Measurements from ENCODE around the gene MARCHF2. TPM values are rescaled to one million over a fixed set of nuclear protein-coding genes. Genes with fewer than 3 reads are reported as not detected.
"Not testable (repeated sequence)": the region's sequence is repeated elsewhere in the genome, so short reads cannot be mapped to it uniquely, and the experiment has no call there.

MARCHF2 gene
- total RNA-seq, 5 donors from 2014 or later (not counting 1 experiment from before 2014, with no cell fraction given) = 20.6 to 40.7 (median 35.6) TPM

DNA sequence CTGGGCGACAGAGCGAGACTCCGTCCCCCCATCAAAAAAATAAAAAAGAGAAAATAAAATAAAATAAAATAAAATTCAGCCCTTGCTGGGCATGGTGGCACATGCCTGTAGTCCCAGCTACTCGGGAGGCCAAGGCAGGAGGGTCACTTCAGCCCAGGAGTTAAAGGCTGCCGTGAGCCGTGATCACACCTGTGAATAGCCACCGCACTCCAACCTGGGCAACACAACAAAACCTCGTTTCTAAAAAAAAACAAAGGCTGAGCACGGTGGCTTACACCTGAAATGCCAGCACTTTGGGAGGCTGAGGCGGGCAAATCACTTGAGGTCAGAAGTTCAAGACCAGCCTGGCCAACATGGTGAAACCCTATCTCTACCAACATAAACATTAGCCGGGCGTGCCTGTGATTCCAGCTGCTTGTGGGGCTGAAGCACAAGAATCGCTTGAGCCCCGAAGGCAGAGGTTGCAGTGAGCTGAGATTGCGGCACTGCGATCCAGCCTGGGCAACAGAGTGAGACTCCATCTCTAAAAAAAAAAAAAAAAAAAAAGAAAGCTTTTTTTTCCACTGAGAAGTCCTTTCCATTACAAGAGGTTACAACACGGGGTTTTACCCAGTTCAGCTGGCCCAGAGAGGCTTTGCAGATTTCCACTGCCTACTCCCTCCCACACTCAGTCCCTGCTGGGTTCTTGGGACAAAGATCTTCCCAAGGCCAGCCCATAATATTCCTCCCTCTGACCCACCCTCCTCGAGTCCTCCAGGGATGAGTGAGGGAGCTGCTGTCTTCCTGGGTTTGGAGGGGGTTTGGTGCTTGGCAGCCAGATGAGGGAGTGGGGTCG is 42.7 kb upstream of the MARCHF2 start:
- DNase-seq = no peak
- Histone ChIP-seq H3K36me3 (ENCODE audit: control insufficient read depth in 2 of 2, extremely low read depth in 1 of 2, insufficient read depth in 1 of 2, low read length in 1 of 2) (no peaks in the 10 kb centered on the region), H3K9me3 (no peaks in the 10 kb centered on the region), H3K27me3 (replicated peaks in 1 of 2; ENCODE audit: control insufficient read depth in 2 of 2, extremely low read depth in 1 of 2, insufficient read depth in 2 of 2, low read length in 1 of 2) (peaks cover 0 to 45% of the 10 kb centered on the region in 2 experiments), H3K27ac (ENCODE audit: low read length) (no peak overlapping the region), H3K4me1 (ENCODE audit: control insufficient read depth in 1 of 2, extremely low read depth in 1 of 2, insufficient read depth in 2 of 2, low read length in 2 of 2) (peaks cover 0 to 4% of the 10 kb centered on the region in 2 experiments), H3K4me3 (ENCODE audit: control insufficient read depth in 1 of 2, extremely low read depth in 1 of 2, low read length in 1 of 2) (no peak overlapping the region)
- no peak overlapping the region for H3K27ac Mint-ChIP-seq
- H3K36me3 Mint-ChIP-seq = no peaks in the 10 kb centered on the region
- no peak overlapping the region for H3K4me3 Mint-ChIP-seq
- H3K27me3 Mint-ChIP-seq = peaks cover 18 to 32% of the 10 kb centered on the region in 2 donors
- peaks cover 0 to 5% (median 2%) of the 10 kb centered on the region in 3 donors for H3K4me1 Mint-ChIP-seq
- H3K9me3 Mint-ChIP-seq = no peaks in the 10 kb centered on the region
- ChIA-PET CTCF (interaction anchor here in 1 of 2 donors (0.7 to 1.3 kb wide), 2 partner anchors 16 to 195 kb away, joined by 6 read pairs; no protein-coding TSS in a partner anchor), POLR2A (no interaction called here)
- WGBS (ENCODE audit: insufficient coverage) = 87% methylated on average over 14 of the region's 19 CpGs
- no peak for ATAC-seq (replicated peaks in 1 of 4)

DNA sequence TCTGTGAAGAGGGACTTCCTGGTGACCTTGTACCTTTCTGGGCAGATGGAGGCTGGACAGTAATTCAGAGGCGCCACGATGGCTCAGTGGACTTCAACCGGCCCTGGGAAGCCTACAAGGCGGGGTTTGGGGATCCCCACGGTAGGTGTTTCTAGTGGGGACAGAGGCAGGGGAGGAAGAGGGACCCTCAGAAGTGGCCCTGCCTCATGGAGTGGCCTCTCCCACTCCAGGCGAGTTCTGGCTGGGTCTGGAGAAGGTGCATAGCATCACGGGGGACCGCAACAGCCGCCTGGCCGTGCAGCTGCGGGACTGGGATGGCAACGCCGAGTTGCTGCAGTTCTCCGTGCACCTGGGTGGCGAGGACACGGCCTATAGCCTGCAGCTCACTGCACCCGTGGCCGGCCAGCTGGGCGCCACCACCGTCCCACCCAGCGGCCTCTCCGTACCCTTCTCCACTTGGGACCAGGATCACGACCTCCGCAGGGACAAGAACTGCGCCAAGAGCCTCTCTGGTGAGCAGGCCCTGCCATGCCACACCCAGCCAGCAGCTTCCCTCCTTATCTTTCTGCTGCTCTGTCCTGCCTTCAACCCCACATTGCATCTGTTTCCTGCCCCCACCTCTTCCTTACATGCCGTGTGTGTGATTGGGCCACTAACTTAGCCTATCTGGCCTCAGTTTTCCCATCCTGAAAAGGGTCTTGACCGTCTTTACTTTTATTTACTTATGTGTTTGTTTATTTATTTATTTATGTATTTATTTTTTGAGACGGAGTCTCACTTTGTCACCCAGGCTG is 41.9 kb upstream of the MARCHF2 start:
- H3K27me3 ChIP-seq (replicated peaks in 1 of 2; ENCODE audit: control insufficient read depth in 2 of 2, extremely low read depth in 1 of 2, insufficient read depth in 2 of 2, low read length in 1 of 2) = peaks cover 0 to 37% of the 10 kb centered on the region in 2 experiments
- ChIA-PET POLR2A (no interaction called here), CTCF (no interaction called here)
- Mint-ChIP-seq H3K36me3 (no peaks in the 10 kb centered on the region), H3K9me3 (no peaks in the 10 kb centered on the region), H3K4me1 (peaks cover 0 to 5% (median 2%) of the 10 kb centered on the region in 3 donors), H3K27ac (no peak overlapping the region), H3K4me3 (no peak overlapping the region), H3K27me3 (peaks cover 13 to 25% of the 10 kb centered on the region in 2 donors)
- no peak overlapping the region for H3K4me3 ChIP-seq (ENCODE audit: control insufficient read depth in 1 of 2, extremely low read depth in 1 of 2, low read length in 1 of 2)
- DNase-seq = no peak
- H3K27ac ChIP-seq (ENCODE audit: low read length) = no peak overlapping the region
- no peaks in the 10 kb centered on the region for H3K9me3 ChIP-seq
- WGBS (ENCODE audit: insufficient coverage) = 84% methylated on average over 25 of the region's 28 CpGs
- peaks cover 0 to 4% of the 10 kb centered on the region in 2 experiments for H3K4me1 ChIP-seq (ENCODE audit: control insufficient read depth in 1 of 2, extremely low read depth in 1 of 2, insufficient read depth in 2 of 2, low read length in 2 of 2)
- no peak for ATAC-seq (replicated peaks in 1 of 4)
- no peaks in the 10 kb centered on the region for H3K36me3 ChIP-seq (ENCODE audit: control insufficient read depth in 2 of 2, extremely low read depth in 1 of 2, insufficient read depth in 1 of 2, low read length in 1 of 2)

DNA sequence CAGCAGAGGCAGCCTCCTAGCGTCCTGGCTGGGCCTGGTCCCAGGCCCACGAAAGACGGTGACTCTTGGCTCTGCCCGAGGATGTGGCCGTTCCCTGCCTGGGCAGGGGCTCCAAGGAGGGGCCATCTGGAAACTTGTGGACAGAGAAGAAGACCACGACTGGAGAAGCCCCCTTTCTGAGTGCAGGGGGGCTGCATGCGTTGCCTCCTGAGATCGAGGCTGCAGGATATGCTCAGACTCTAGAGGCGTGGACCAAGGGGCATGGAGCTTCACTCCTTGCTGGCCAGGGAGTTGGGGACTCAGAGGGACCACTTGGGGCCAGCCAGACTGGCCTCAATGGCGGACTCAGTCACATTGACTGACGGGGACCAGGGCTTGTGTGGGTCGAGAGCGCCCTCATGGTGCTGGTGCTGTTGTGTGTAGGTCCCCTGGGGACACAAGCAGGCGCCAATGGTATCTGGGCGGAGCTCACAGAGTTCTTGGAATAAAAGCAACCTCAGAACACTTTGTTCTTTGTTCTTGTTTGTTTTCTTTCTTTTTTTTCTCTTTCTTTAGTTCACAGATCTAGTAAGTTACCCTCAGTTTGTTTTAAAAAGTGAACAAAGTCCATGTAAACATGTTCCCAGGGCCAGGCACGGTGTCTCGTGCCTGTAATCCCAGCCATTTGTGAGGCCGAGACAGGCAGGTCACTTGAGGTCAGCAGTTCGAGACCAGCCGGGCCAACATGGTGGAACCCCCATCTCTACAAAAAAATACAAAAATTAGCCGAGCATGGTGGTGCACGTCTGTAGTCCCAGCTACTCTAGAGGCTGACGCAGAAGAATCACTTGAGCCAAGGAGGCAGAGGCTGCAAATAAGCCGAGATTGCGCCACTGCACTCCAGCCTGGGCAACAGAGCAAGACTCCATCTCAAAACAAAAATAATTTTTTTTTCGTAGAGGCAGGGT is 39.0 kb upstream of the MARCHF2 start:
- no peak for ATAC-seq (replicated peaks in 1 of 4)
- Histone ChIP-seq H3K9me3 (no peaks in the 10 kb centered on the region), H3K4me1 (ENCODE audit: control insufficient read depth in 1 of 2, extremely low read depth in 1 of 2, insufficient read depth in 2 of 2, low read length in 2 of 2) (peaks cover 0 to 9% of the 10 kb centered on the region in 2 experiments), H3K4me3 (ENCODE audit: control insufficient read depth in 1 of 2, extremely low read depth in 1 of 2, low read length in 1 of 2) (no peak overlapping the region), H3K27me3 (replicated peaks in 1 of 2; ENCODE audit: control insufficient read depth in 2 of 2, extremely low read depth in 1 of 2, insufficient read depth in 2 of 2, low read length in 1 of 2) (peaks cover 0 to 11% of the 10 kb centered on the region in 2 experiments), H3K27ac (ENCODE audit: low read length) (no peak overlapping the region), H3K36me3 (ENCODE audit: control insufficient read depth in 2 of 2, extremely low read depth in 1 of 2, insufficient read depth in 1 of 2, low read length in 1 of 2) (no peaks in the 10 kb centered on the region)
- no peak for DNase-seq
- WGBS (ENCODE audit: insufficient coverage) = 91% methylated on average over 20 of the region's 26 CpGs
- ChIA-PET CTCF (no interaction called here), POLR2A (no interaction called here)
- Mint-ChIP-seq H3K4me3 (no peak overlapping the region), H3K9me3 (no peaks in the 10 kb centered on the region), H3K4me1 (peaks cover 10 to 13% (median 13%) of the 10 kb centered on the region in 3 donors), H3K36me3 (peaks cover 2% of the 10 kb centered on the region), H3K27ac (no peak overlapping the region), H3K27me3 (no peaks in the 10 kb centered on the region)

DNA sequence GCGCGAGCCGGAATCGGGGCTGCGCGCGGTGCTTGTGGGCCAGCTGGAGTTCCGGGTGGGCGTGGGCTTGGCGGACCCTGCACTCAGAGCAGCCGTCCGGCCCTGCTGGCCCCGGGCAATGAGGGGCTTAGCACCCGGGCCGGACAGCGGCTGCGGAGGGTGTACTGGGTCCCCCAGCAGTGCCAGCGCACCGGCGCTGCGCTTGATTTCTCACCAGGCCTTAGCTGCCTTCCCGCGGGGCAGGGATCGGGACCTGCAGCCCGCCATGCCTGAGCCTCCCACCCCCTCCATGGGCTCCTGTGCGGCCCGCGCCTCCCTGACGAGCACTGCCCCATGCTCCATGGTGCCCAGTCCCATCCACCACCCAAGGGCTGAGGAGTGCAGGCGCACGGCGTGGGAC is 37.3 kb upstream of the MARCHF2 start:
- ATAC-seq (replicated peaks in 1 of 4); H3K27ac Mint-ChIP-seq; POLR2A ChIA-PET; H3K36me3 ChIP-seq (ENCODE audit: control insufficient read depth in 2 of 2, extremely low read depth in 1 of 2, insufficient read depth in 1 of 2, low read length in 1 of 2); H3K4me3 Mint-ChIP-seq; H3K27ac ChIP-seq (ENCODE audit: low read length); H3K27me3 ChIP-seq (replicated peaks in 1 of 2; ENCODE audit: control insufficient read depth in 2 of 2, extremely low read depth in 1 of 2, insufficient read depth in 2 of 2, low read length in 1 of 2); H3K9me3 ChIP-seq; CTCF ChIA-PET; H3K9me3 Mint-ChIP-seq; DNase-seq; H3K4me3 ChIP-seq (ENCODE audit: control insufficient read depth in 1 of 2, extremely low read depth in 1 of 2, low read length in 1 of 2); H3K4me1 ChIP-seq (ENCODE audit: control insufficient read depth in 1 of 2, extremely low read depth in 1 of 2, insufficient read depth in 2 of 2, low read length in 2 of 2); H3K27me3 Mint-ChIP-seq: not testable (repeated sequence)
- Mint-ChIP-seq H3K4me1 (peaks cover 10 to 13% (median 13%) of the 10 kb centered on the region in 3 donors), H3K36me3 (peaks cover 10% of the 10 kb centered on the region)
- WGBS (ENCODE audit: insufficient coverage) = 97% methylated on average over 20 of the region's 32 CpGs

DNA sequence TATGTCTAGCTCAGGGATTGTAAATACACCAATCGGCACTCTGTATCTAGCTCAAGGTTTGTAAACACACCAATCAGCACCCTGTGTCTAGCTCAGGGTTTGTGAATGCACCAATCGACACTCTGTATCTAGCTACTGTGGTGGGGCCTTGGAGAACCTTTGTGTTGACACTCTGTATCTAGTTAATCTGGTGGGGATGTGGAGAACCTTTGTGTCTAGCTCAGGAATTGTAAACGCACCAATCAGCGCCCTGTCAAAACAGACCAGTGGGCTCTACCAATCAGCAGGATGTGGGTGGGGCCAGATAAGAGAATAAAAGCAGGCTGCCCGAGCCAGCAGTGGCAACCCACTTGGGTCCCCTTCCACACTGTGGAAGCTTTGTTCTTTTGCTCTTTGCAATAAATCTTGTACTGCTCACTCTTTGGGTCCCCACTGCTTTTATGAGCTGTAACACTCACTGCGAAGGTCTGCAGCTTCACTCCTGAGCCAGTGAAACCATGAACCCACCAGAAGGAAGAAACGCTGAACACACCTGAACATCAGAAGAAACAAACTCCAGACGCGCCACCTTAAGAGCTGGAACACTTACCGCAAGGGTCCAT is 36.6 kb upstream of the MARCHF2 start:
- POLR2A ChIA-PET; H3K36me3 ChIP-seq (ENCODE audit: control insufficient read depth in 2 of 2, extremely low read depth in 1 of 2, insufficient read depth in 1 of 2, low read length in 1 of 2); DNase-seq; H3K9me3 ChIP-seq; H3K27me3 ChIP-seq (replicated peaks in 1 of 2; ENCODE audit: control insufficient read depth in 2 of 2, extremely low read depth in 1 of 2, insufficient read depth in 2 of 2, low read length in 1 of 2); H3K27ac ChIP-seq (ENCODE audit: low read length); H3K4me3 Mint-ChIP-seq; H3K27ac Mint-ChIP-seq; CTCF ChIA-PET; ATAC-seq (replicated peaks in 1 of 4); H3K4me3 ChIP-seq (ENCODE audit: control insufficient read depth in 1 of 2, extremely low read depth in 1 of 2, low read length in 1 of 2); H3K9me3 Mint-ChIP-seq; H3K4me1 ChIP-seq (ENCODE audit: control insufficient read depth in 1 of 2, extremely low read depth in 1 of 2, insufficient read depth in 2 of 2, low read length in 2 of 2); H3K27me3 Mint-ChIP-seq: not testable (repeated sequence)
- WGBS (ENCODE audit: insufficient coverage) = no CpG with 5 or more reads among the region's 10 CpGs
- H3K4me1 Mint-ChIP-seq = peaks cover 10 to 13% (median 13%) of the 10 kb centered on the region in 3 donors
- peaks cover 10% of the 10 kb centered on the region for H3K36me3 Mint-ChIP-seq
